LNCaP clone FGC (cell line): Measurements from ENCODE around the gene IL19.

Source experiments
- DNase-seq: peaks from one replicate; pipeline ENCODE4 v3.0.0-alpha.2; 2011; ENCODE audit warnings: low read depth
- H3K4me3 ChIP-seq: 2 replicates; pipeline ENCODE4 v1.5.1; 2011; ENCODE audit warnings: mild to moderate bottlenecking, low read depth, low read length, control low read depth
- TF ChIP-seq, protein P1 (sequence below): IDR thresholded peaks from 2 replicates; pipeline ENCODE4 v1.5.1; 2012; ENCODE audit warnings: mild to moderate bottlenecking; ENCODE audit not compliant: control insufficient read depth, insufficient read depth; ENCODE audit errors: extremely low read depth

IL19 gene

DNA sequence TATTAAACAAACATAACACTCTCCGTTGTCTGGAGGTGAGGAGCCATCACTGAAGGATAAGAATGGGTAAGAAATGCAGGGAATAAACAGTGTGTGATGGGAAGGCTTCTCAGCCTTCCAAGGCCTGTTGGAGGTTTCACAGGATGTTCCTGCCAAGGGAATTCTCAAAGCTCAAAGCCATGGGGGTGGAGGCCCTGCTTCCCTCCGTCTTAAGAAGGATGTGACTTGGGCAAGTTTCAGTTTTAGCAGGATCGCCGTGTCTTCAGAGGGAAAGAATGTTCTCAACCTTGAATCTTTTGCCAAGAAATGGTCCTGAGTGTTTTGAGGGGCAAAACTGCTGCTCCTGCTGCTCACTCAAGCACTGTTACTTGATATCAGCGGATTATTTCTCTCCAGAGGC is 53.2 kb downstream of the IL19 start:
- no peak for DNase-seq
- TF ChIP-seq, protein P1, sequence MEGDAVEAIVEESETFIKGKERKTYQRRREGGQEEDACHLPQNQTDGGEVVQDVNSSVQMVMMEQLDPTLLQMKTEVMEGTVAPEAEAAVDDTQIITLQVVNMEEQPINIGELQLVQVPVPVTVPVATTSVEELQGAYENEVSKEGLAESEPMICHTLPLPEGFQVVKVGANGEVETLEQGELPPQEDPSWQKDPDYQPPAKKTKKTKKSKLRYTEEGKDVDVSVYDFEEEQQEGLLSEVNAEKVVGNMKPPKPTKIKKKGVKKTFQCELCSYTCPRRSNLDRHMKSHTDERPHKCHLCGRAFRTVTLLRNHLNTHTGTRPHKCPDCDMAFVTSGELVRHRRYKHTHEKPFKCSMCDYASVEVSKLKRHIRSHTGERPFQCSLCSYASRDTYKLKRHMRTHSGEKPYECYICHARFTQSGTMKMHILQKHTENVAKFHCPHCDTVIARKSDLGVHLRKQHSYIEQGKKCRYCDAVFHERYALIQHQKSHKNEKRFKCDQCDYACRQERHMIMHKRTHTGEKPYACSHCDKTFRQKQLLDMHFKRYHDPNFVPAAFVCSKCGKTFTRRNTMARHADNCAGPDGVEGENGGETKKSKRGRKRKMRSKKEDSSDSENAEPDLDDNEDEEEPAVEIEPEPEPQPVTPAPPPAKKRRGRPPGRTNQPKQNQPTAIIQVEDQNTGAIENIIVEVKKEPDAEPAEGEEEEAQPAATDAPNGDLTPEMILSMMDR = no peak
- H3K4me3 ChIP-seq = no peak overlapping the region

DNA sequence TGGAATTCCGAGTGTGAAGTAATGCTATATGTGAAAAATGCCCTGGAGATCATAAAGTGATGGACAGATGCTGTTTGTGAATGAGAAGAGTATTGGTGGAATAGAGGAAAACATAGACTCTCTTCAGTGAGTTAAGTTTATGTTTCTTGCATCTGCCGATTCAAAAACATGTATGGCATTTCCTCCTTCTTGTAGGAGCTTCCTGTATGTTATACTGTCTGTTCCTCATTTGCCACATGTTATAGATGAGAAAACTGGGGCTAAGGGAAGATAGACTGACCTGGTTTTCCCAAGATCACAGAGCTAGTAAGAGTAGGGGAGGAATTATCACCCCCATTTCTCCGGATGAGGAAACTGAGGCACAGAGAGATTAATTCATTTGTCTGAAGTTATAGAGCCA is 53.8 kb downstream of the IL19 start:
- DNase-seq = no peak
- TF ChIP-seq, protein P1 = no peak
- H3K4me3 ChIP-seq = no peak overlapping the region

DNA sequence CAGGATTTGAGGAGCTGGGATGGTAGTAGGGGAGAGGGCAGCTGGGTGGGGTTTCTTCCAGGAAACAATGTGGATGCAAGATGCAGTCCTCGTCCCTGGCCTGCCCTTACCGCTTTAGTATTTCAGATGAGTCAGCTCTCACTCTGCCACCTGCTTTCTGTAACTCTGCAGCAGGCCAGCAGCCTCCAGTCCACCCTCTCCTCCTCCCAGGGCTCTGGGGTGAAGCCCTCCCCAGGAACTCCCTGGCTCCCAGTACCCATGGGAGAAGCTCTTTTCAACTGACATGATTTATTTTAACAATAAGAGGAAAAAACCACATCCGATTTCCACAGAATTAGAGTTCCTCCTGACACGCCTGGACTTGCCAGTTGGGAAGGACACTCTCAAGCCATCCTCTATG is 55.8 kb downstream of the IL19 start:
- TF ChIP-seq, protein P1 = no peak
- no peak overlapping the region for H3K4me3 ChIP-seq
- no peak for DNase-seq

DNA sequence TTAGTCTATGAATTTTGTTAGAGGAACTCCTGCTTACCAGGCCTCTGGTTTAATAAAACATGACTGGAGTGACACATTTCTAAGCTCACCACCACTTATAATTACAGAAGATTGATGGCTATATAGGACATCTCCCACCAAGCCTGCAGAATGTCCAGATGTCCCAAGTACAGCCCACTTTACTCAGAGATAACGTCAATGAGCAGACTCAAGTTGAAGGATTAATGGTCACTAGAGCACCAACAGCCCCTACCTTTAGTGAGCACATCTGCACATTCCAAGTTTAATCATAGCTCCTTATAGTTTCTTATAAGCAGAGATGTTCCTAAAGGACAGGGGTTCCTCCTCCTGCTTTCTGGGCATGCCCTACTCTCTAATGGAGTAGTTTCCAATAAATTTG is 57.5 kb downstream of the IL19 start:
- no peak for DNase-seq
- H3K4me3 ChIP-seq = no peak overlapping the region
- TF ChIP-seq, protein P1 = no peak

DNA sequence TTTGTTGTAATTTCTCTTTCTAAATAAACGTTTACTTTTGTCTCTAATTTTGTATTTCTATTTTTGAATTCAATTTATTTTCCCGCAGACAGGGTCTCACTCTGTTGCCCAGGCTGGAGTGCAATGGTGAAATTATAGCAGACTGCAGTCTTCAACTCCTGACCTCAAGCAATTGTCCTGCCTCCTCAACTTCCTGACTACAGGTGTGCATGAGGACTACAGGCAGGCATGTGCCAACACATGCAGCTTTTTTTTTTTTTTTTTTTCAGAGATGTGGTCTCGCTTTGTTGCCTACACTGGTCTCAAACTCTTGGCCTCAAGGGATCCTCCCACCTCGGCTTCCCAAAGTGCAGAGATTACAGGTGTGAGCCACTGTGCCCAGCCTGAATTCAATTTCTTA is 58.2 kb downstream of the IL19 start:
- H3K4me3 ChIP-seq = no peak overlapping the region
- TF ChIP-seq, protein P1 = no peak
- DNase-seq = no peak

DNA sequence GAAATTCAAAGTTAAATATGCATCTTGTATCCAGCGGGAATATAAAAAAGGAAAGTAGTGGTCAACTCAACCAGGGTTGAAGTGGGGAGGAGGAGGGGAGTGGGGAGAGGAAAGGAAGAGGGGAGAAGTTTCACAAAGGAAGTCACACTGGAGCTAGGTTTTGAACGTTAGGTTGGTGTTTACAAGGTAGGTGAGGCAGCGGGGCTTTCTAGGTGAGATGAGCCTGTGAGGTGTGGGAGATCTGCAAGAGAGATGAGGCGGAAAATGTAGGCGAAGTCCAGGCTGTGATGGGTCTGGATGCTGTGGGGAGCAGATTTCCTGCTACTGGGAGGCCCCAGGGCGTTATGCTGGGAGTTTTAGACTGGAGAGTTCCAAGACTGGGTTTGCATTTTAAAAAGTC is 58.7 kb downstream of the IL19 start:
- H3K4me3 ChIP-seq = no peak overlapping the region
- TF ChIP-seq, protein P1 = no peak
- DNase-seq = no peak

DNA sequence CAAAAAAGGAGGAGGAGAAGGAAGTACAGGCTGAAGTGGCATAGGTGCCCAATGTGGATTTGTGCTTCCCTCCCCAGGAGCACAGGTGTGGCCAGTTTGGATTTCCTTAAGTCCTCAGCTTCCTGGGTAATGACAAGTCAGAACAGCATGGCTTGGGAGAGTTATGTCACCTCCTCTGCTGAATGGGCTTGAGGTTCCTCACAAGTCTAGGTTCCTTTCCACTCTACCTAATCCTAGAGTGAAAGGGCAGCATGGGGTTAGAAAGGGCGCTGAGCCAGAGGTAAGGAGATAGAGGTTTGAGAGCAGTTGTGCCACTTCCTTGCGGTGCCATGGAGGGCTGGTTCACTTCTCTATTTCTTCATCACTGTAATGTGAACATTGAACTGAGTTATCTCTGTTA is 59.3 kb downstream of the IL19 start:
- no peak for DNase-seq
- TF ChIP-seq, protein P1 = no peak
- H3K4me3 ChIP-seq = no peak overlapping the region
